Measurements from ENCODE around the gene ANKRD7.

Gene ANKRD7

DNA sequence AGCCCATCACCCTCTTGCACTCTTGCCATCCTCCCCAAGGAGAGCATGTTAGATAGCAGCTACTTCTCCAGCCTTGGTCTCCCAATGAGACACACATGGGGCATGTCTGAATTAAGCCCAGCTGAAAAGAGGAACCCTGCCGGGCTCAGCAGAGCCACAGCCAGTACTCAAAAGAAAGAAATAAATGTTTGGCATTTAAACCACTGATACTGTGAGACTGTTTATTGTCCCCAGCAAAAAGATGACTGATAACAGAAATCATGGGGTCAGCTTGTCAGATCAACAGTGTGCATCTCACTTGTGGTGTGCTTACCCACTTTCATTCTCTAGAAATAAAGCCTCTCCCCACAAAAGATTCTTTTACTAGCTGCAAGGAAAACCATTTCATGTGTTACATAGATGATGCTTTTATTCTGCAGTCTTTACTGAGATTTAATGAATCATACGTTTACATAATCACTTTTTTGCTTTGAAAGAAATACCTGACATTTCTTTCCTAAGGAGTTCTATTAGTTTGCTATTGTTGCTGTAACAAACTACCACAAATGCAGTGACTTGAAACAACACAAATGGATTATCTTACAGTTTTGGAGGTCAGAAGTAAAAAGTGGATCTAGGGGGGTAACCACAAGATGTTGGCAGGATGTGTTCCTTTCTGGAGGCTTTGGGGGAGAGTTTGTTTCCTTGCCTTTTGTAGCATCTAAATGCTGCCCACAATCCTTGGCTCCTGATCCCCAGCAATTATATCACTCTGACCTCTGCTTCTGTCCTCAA lies 20.9 kb downstream of the ANKRD7 start:
- no peak for TF ChIP-seq SIN3A (IDR thresholded peaks at IDR 0.05; ENCODE audit: borderline replicate concordance, insufficient read depth, low read length)
- no peak for TF ChIP-seq POLR2AphosphoS5 (IDR thresholded peaks at IDR 0.05; ENCODE audit: low read depth, low read length)
- TF ChIP-seq, protein P1, sequence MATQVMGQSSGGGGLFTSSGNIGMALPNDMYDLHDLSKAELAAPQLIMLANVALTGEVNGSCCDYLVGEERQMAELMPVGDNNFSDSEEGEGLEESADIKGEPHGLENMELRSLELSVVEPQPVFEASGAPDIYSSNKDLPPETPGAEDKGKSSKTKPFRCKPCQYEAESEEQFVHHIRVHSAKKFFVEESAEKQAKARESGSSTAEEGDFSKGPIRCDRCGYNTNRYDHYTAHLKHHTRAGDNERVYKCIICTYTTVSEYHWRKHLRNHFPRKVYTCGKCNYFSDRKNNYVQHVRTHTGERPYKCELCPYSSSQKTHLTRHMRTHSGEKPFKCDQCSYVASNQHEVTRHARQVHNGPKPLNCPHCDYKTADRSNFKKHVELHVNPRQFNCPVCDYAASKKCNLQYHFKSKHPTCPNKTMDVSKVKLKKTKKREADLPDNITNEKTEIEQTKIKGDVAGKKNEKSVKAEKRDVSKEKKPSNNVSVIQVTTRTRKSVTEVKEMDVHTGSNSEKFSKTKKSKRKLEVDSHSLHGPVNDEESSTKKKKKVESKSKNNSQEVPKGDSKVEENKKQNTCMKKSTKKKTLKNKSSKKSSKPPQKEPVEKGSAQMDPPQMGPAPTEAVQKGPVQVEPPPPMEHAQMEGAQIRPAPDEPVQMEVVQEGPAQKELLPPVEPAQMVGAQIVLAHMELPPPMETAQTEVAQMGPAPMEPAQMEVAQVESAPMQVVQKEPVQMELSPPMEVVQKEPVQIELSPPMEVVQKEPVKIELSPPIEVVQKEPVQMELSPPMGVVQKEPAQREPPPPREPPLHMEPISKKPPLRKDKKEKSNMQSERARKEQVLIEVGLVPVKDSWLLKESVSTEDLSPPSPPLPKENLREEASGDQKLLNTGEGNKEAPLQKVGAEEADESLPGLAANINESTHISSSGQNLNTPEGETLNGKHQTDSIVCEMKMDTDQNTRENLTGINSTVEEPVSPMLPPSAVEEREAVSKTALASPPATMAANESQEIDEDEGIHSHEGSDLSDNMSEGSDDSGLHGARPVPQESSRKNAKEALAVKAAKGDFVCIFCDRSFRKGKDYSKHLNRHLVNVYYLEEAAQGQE (IDR thresholded peaks at IDR 0.05; ENCODE audit: insufficient read depth in 1 of 2, low read depth in 2 of 2, low read length in 2 of 2): no peak
- TF ChIP-seq TAF1 (IDR thresholded peaks at IDR 0.05; ENCODE audit: borderline replicate concordance, insufficient read depth, low read length): no peak
- no peak for TF ChIP-seq FOXP2 (optimal IDR thresholded peaks at IDR 0.05; ENCODE audit: borderline replicate concordance, extremely low read depth, extremely low read length, insufficient read depth)

DNA sequence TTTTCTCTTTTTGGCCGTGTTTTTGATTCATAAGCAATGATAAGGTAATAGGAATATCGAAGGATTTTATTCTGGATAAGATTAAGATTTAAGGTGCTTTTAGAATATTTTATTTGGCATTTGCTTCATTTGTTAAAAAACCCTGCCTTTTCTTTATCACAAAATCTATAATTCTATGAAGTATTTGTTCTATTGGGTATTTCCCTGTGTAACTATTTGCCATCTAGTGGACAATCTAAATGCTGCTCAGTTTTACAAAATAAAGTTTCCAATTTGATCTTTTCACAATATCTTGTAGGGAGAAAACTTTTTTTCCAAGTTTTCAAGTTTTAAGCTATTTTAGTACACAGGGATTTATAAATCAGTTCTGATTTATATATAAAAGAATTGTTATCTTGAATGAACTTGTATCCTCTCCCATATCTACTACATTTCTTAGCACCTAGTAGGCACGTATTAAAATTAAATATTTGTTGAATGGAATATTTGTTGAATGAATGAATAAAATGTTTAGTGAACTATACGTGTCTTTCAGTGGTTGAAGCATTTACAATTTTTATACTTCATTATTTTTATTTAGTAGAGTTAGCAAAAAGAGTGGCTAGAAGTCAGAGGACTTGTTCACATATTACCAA lies 26.5 kb downstream of the ANKRD7 start:
- no peak for TF ChIP-seq FOXP2 (optimal IDR thresholded peaks at IDR 0.05; ENCODE audit: borderline replicate concordance, extremely low read depth, extremely low read length, insufficient read depth)
- TF ChIP-seq SIN3A (IDR thresholded peaks at IDR 0.05; ENCODE audit: borderline replicate concordance, insufficient read depth, low read length): no peak
- TF ChIP-seq, protein P1 (IDR thresholded peaks at IDR 0.05; ENCODE audit: insufficient read depth in 1 of 2, low read depth in 2 of 2, low read length in 2 of 2): no peak
- no peak for TF ChIP-seq TAF1 (IDR thresholded peaks at IDR 0.05; ENCODE audit: borderline replicate concordance, insufficient read depth, low read length)
- no peak for TF ChIP-seq POLR2AphosphoS5 (IDR thresholded peaks at IDR 0.05; ENCODE audit: low read depth, low read length)

DNA sequence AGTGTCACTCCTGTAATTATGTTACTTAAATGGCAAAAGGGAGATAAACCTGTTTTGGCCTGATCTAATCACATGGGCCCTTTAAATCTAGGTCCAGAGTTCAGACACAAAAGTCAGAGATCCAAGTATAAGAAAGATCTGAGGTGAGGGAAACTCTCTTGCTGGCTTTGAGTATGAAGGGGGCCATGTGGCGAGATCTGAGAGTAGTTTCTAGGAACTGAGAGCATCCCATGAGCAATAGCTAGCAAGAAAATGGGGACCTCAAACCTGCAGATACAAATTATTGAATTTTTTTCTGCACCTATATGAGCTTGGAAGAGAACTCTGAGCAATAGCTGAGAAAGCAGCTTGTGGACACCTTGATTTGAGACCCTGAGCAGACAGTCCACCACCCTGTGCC lies 27.6 kb downstream of the ANKRD7 start:
- TF ChIP-seq, protein P1 (IDR thresholded peaks at IDR 0.05; ENCODE audit: insufficient read depth in 1 of 2, low read depth in 2 of 2, low read length in 2 of 2): no peak
- no peak for TF ChIP-seq POLR2AphosphoS5 (IDR thresholded peaks at IDR 0.05; ENCODE audit: low read depth, low read length)
- no peak for TF ChIP-seq TAF1 (IDR thresholded peaks at IDR 0.05; ENCODE audit: borderline replicate concordance, insufficient read depth, low read length)
- no peak for TF ChIP-seq SIN3A (IDR thresholded peaks at IDR 0.05; ENCODE audit: borderline replicate concordance, insufficient read depth, low read length)
- TF ChIP-seq FOXP2 (optimal IDR thresholded peaks at IDR 0.05; ENCODE audit: borderline replicate concordance, extremely low read depth, extremely low read length, insufficient read depth): no peak

DNA sequence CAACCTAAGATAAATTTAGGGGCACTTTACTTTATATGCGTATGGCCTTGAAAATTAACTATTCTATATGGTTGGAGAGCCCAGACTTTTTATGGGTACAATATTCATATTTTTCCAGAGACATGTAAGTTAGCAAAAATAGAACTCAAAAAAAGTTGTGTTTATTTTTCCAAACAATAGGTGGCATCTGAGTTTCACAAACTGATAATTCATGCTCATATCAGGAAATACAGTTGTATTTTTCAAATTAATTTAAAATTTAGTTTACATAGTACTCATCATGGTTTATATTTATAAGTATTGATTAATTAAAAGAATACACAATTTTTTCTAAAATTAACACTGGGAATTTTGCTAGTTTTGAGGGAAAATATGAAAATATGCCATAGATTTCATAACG lies 34.6 kb downstream of the ANKRD7 start:
- no peak for TF ChIP-seq FOXP2 (optimal IDR thresholded peaks at IDR 0.05; ENCODE audit: borderline replicate concordance, extremely low read depth, extremely low read length, insufficient read depth)

DNA sequence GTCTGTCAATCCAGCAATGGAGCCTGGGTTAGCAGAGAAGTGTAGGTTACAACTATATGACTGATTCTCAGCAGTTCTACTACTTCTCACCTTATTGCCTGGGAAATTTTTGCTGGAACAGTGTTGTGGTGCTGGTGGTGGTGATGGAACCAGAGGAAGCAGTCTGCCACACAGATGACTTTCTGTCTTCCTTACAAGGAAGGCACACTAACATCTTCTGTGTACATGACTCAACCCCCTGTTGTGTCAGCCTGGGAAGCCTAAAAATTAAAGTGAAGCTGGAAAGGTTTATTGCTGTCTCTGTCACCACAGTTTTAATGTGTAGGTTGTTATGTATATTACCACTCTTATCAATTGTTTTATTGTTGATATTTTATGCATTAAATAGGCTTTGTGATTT lies 40.3 kb downstream of the ANKRD7 start:
- TF ChIP-seq SIN3A (IDR thresholded peaks at IDR 0.05; ENCODE audit: borderline replicate concordance, insufficient read depth, low read length): no peak
- TF ChIP-seq POLR2AphosphoS5 (IDR thresholded peaks at IDR 0.05; ENCODE audit: low read depth, low read length): no peak
- TF ChIP-seq FOXP2 (optimal IDR thresholded peaks at IDR 0.05; ENCODE audit: borderline replicate concordance, extremely low read depth, extremely low read length, insufficient read depth): no peak
- no peak for TF ChIP-seq TAF1 (IDR thresholded peaks at IDR 0.05; ENCODE audit: borderline replicate concordance, insufficient read depth, low read length)
- TF ChIP-seq, protein P1 (IDR thresholded peaks at IDR 0.05; ENCODE audit: insufficient read depth in 1 of 2, low read depth in 2 of 2, low read length in 2 of 2): no peak

Data from PFSK-1 (cell line).